Duodenal mucosa (tissue), 2 donors: ENCODE data around the gene SH3PXD2A.

ENCODE experiments used
- H3K27ac ChIP-seq: one replicate; pipeline ENCODE4 v1.7.0; 2013; ENCODE audit warnings: low read depth, low read length
- H3K27me3 ChIP-seq, 2 donors: one replicate each; pipeline ENCODE4 v1.7.0; 2013; ENCODE audit warnings: low read length in 2 of 2, control low read depth in 1 of 2; ENCODE audit not compliant: insufficient read depth in 2 of 2, control insufficient read depth in 1 of 2
- H3K36me3 ChIP-seq, 2 donors: one replicate each; pipeline ENCODE4 v1.7.0; 2013; ENCODE audit warnings: low read length in 2 of 2, control low read depth in 1 of 2; ENCODE audit not compliant: insufficient read depth in 2 of 2, control insufficient read depth in 1 of 2
- H3K4me1 ChIP-seq, 2 donors: one replicate each; pipeline ENCODE4 v1.7.0; 2013; ENCODE audit warnings: low read length in 2 of 2, control low read depth in 1 of 2; ENCODE audit not compliant: insufficient read depth in 2 of 2, control insufficient read depth in 1 of 2
- H3K4me3 ChIP-seq, 2 donors: one replicate each; pipeline ENCODE4 v1.7.0; 2013; ENCODE audit warnings: low read length in 2 of 2, low read depth in 1 of 2
- H3K9ac ChIP-seq, 2 donors: one replicate each; pipeline ENCODE4 v1.7.0; 2013; ENCODE audit warnings: low read length in 2 of 2, low read depth in 1 of 2
- H3K9me3 ChIP-seq, 2 donors: one replicate each; pipeline ENCODE4 v1.7.0; 2013; ENCODE audit warnings: low read length in 2 of 2, control low read depth in 1 of 2; ENCODE audit not compliant: control insufficient read depth in 1 of 2

SH3PXD2A gene

DNA sequence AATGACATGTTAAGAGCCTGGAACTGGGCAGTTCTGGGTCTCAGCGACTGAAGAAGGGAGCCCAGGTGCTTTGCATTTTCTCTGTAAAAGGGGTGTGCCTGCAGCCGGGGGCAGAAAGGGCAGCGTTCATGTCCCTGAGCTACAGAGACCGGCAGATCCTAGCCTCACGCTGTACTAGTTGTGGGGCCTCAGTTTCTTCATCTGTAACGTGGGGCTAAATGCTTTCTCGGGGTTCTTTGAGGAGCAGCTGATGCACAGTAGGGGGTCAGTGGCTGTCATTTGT, 282.2 kb downstream of the SH3PXD2A start:
- Histone ChIP-seq H3K9me3 (no peaks in the 10 kb centered on the region), H3K36me3 (no peaks in the 10 kb centered on the region), H3K27ac (no peak overlapping the region), H3K9ac (no peak overlapping the region), H3K4me1 (peaks cover 5 to 12% of the 10 kb centered on the region in 2 donors), H3K27me3 (peaks cover 0 to 3% of the 10 kb centered on the region in 2 donors), H3K4me3 (no peak overlapping the region)

DNA sequence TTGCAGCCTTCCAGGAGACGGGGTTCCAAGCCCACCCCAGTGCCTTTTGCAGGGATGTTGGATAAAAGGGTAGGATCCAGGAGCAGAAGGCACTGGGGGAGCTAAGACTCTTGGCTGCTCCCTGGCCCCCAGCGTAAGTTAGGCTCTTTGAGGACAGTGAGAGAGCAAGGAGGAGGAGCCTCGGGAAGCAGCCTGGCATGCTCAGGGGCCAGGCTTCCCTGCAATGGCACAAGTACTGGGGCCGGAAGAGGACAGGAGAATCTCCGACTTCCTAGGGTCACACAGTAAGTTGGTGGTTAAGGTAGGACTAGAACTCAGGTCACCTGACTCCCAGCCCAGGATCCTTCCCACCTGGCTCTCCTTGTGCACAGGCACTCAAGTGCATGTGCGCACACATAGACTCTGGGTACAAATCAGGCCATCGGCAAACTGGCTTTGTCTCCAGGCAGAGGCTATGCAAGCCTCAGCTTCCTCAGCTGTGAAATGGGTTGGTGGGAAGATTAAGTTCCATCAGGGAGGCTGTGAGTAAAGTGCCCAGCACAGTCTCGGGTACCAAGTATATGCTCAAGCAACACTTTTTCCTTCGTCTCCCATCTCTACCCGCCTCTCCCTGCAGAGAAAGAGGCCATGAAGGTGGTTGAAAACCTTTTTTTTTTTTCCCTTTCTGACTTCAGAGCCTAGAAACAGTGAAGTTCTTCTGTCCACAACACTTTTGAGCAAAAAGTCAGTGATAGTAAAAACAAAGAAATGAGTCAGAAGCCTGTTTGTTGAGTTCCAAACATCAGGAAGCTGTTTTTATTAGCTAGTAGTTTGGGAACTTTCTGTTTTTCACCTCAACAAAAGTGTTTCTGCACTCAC, 282.8 kb downstream of the SH3PXD2A start:
- Histone ChIP-seq H3K27me3 (peaks cover 0 to 3% of the 10 kb centered on the region in 2 donors), H3K4me3 (no peak overlapping the region), H3K36me3 (no peaks in the 10 kb centered on the region), H3K9me3 (no peaks in the 10 kb centered on the region), H3K9ac (no peak overlapping the region), H3K27ac (no peak overlapping the region), H3K4me1 (peaks cover 11 to 18% of the 10 kb centered on the region in 2 donors)

DNA sequence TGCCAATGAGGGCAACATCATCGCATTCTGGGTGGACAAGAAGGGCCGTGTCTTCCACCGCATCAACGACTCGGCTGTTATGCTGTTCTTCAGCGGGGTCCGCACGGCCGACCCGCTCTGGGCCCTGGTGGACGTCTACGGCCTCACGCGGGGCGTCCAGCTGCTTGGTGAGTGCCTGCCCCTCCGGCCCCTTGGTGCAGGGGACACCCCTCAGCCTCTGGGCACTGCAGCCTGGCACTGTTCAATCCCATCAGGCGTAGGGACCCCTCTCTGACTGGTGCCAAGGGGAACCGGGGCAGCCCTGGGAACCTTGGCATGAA, 283.8 kb downstream of the SH3PXD2A start:
- no peak overlapping the region for H3K9ac ChIP-seq
- H3K27me3 ChIP-seq = peaks cover 0 to 3% of the 10 kb centered on the region in 2 donors
- H3K9me3 ChIP-seq = no peaks in the 10 kb centered on the region
- H3K4me1 ChIP-seq = peaks cover 13 to 18% of the 10 kb centered on the region in 2 donors
- H3K36me3 ChIP-seq = no peaks in the 10 kb centered on the region
- H3K4me3 ChIP-seq = no peak overlapping the region
- H3K27ac ChIP-seq = no peak overlapping the region

DNA sequence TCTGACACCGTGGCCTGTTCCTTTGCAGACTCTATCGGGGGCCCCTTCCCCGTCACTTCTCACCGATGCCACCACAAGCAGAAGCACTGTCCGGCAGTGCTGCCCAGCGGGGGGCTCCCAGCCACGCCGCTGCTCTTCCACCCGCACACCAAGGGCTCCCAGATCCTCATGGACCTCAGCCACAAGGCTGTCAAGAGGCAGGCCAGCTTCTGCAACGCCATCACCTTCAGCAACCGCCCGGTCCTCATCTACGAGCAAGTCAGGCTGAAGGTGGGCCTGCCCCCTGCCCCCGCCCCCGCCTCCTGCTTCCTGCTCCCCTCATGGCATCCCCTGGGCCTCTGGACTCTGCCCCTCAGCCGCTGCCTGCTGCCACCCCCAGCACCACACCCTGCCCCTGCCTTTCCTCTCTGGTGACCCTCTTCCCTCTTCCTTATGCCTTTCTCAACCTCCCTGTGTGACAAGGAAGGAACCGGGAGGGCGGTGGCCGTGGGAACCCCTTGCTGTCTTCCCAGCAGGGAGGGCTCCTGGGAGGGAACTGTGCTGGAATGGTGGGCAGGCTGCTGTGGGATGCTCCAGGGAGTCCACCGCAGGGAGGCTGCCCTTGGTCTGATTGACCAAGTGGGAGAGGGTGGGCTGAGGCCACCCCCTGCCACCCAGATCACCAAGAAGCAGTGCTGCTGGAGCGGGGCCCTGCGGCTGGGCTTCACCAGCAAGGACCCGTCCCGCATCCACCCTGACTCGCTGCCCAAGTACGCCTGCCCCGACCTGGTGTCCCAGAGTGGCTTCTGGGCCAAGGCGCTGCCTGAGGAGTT, 284.3 kb downstream of the SH3PXD2A start:
- Histone ChIP-seq H3K27ac (no peak overlapping the region), H3K9ac (no peak overlapping the region), H3K9me3 (no peaks in the 10 kb centered on the region), H3K4me3 (no peak overlapping the region), H3K36me3 (no peaks in the 10 kb centered on the region), H3K27me3 (peaks cover 0 to 3% of the 10 kb centered on the region in 2 donors), H3K4me1 (peaks cover 13 to 18% of the 10 kb centered on the region in 2 donors)

DNA sequence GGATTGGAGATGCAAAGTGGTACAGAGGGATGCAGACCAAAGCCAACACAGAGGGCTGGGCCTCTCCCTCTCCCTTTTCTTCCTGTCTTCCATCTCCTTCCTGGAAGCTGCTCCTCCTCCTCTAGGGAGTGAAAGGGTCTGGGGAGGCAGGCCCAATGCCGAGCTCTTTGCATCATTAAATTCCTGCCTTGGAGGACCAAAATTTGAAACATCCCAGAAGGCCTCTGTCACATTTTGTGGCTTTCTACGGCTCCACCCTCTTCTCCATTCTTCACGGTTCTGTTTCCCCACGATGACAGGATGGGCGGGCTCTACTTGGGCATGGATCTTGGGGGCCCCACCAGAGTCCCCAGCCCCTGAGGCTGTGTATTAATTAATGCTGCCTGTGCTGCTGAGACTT, 285.5 kb downstream of the SH3PXD2A start:
- Histone ChIP-seq H3K27ac (no peak overlapping the region), H3K36me3 (no peaks in the 10 kb centered on the region), H3K9ac (no peak overlapping the region), H3K4me3 (no peak overlapping the region), H3K9me3 (no peaks in the 10 kb centered on the region), H3K27me3 (peaks cover 0 to 3% of the 10 kb centered on the region in 2 donors), H3K4me1 (peaks cover 18 to 22% of the 10 kb centered on the region in 2 donors)

DNA sequence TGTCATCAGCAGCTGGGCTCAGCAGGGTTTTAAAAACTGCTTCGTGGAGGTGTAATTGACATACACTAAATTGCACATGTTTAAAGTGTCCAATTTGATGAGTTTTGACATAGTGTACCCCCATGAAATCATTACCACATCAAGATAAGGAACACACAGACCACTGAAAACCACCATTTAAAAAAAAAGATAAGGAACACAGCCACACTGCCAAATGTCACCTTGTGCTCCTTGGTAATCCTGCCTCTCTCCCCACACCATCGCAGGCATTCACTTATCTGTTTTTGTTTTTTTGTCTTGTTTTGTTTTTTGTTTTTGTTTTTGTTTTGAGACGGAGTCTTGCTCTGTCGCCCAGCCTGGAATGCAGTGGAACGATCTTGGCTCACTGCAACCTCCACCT, 286.9 kb downstream of the SH3PXD2A start:
- Histone ChIP-seq H3K9me3 (no peaks in the 10 kb centered on the region), H3K27ac (no peak overlapping the region), H3K9ac (no peak overlapping the region), H3K4me3 (no peak overlapping the region), H3K36me3 (no peaks in the 10 kb centered on the region), H3K27me3 (peaks cover 0 to 3% of the 10 kb centered on the region in 2 donors), H3K4me1 (peaks cover 21 to 27% of the 10 kb centered on the region in 2 donors)

DNA sequence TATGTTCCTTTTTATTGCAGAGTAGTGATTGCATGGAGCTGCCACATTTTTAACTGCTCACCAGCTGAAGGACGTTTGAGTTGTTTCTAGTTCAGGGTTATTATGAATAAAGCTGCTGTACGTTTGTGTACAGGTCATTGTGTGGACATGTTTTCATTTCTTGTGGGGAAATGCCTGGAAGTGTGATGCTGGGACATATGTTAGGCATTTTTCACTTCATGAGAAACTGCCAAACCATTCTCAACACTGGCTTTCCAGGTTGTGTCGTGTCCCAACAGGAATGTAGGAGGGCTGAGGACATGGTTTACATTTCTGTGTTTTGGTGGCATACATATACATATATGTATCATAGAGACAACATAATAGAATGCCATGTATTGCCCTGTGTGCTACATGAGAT, 288.8 kb downstream of the SH3PXD2A start:
- H3K36me3 ChIP-seq = no peaks in the 10 kb centered on the region
- no peak overlapping the region for H3K4me3 ChIP-seq
- no peaks in the 10 kb centered on the region for H3K27me3 ChIP-seq
- no peak overlapping the region for H3K9ac ChIP-seq
- peaks cover 17 to 20% of the 10 kb centered on the region in 2 donors for H3K4me1 ChIP-seq
- H3K9me3 ChIP-seq = no peaks in the 10 kb centered on the region
- no peak overlapping the region for H3K27ac ChIP-seq

DNA sequence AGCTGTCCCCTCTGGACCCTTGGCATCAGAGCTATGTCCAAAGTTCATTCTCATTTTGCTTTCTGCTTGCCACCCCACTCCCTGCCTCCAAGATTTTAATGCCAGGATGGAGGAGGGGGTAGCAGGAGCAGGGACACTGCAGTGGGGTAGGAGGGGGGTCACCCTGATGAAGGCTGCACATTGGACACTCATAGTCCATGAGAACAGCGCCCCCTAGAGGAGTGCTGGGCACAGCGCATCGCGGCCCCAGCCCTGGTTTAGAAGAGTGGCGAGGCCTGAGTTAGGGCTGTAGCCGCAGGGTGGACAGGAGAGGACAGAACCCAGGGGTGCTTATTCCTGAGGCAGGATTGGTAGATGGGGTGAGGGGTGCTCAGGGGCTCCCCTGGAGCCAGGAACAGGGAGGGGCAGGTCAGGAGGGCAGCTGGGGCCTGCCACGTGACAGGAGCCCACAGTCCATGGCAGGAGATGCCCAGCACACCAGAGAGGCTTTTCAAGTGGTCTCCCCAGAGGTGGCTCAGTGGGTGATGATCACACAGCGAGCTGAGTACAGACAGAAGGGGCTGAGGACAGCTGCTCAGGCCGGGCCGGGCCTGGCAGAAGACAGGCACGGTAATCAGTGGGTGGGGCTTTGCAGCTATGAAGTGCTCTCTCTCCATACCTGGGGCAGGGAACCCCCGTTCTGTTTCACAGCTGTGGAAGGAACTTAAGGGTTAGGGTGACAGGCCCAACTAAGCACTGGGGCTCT, 290.4 kb downstream of the SH3PXD2A start:
- Histone ChIP-seq H3K27ac (no peak overlapping the region), H3K36me3 (no peaks in the 10 kb centered on the region), H3K27me3 (no peaks in the 10 kb centered on the region), H3K9ac (no peak overlapping the region), H3K4me3 (no peak overlapping the region), H3K9me3 (peaks cover 0 to 3% of the 10 kb centered on the region in 2 donors), H3K4me1 (peaks cover 16 to 17% of the 10 kb centered on the region in 2 donors)

DNA sequence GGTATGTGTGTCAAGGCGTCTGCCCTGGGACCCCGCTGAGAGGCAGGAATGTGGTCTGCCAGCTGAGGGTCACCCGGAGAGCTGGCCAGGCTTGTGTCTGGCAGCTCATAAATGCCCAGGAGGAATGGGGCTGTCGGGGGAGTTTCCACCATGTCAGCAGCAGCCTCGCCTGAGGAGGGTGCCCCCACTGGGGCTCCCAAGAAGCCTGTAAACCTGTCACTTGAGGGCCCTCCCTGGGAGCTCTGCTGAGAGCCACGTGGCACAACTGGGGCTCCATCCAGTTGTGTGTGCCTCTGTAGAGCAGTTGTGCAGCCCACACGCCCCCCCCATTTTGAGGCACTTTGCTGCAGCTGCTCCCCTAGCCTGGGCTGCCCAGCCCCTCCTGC, 291.3 kb downstream of the SH3PXD2A start:
- no peak overlapping the region for H3K27ac ChIP-seq
- H3K4me3 ChIP-seq = no peak overlapping the region
- H3K27me3 ChIP-seq = peaks cover 0 to 3% of the 10 kb centered on the region in 2 donors
- no peak overlapping the region for H3K9ac ChIP-seq
- peaks cover 0 to 3% of the 10 kb centered on the region in 2 donors for H3K9me3 ChIP-seq
- peaks cover 0 to 3% of the 10 kb centered on the region in 2 donors for H3K36me3 ChIP-seq
- peaks cover 16 to 17% of the 10 kb centered on the region in 2 donors for H3K4me1 ChIP-seq
